Measurements from ENCODE around the gene KRTAP2-1. TPM values are rescaled to one million over a fixed set of nuclear protein-coding genes. Genes with fewer than 3 reads are reported as not detected.

Gene KRTAP2-1
- total and polyA plus RNA-seq, 2 of the 8 experiments (the other 6 are each of a cell fraction or from before 2014, with no cell fraction given): not detected

GRCh38 chr17:41073676-41074075 lies 26.6 kb upstream of the KRTAP2-1 start:
- Histone ChIP-seq H2BK12ac (ENCODE audit: low read depth, low read length) (no peak overlapping the region), H3K79me2 (ENCODE audit: control insufficient read depth in 1 of 2, insufficient read depth in 2 of 2, low read length in 2 of 2) (no peaks in the 10 kb centered on the region), H4K20me1 (replicated peaks in 1 of 2; ENCODE audit: control insufficient read depth in 1 of 2, insufficient read depth in 2 of 2, low read length in 2 of 2) (no peaks in the 10 kb centered on the region), H3K23me2 (ENCODE audit: low read depth, low read length) (no peaks in the 10 kb centered on the region), H3K27ac (ENCODE audit: low read depth, low read length) (no peak overlapping the region), H3K27me3 (replicated peaks in 1 of 4; ENCODE audit: control insufficient read depth in 3 of 4, extremely low read depth in 1 of 4, insufficient read depth in 3 of 4, low read length in 3 of 4) (no peaks in the 10 kb centered on the region), H3K9me3 (ENCODE audit: insufficient read depth in 2 of 2, low read depth in 1 of 2, low read length in 1 of 2) (no peaks in the 10 kb centered on the region), H3K79me1 (ENCODE audit: low read depth, low read length) (no peaks in the 10 kb centered on the region), H2BK20ac (ENCODE audit: low read length) (no peak overlapping the region), H3K56ac (replicated peaks; ENCODE audit: insufficient read length, low read depth, low read length) (no peak overlapping the region), H2AFZ (ENCODE audit: low read length) (no peak overlapping the region), H3K4me1 (replicated peaks in 1 of 4; ENCODE audit: control insufficient read depth in 3 of 4, insufficient read depth in 4 of 4, low read length in 3 of 4) (no peaks in the 10 kb centered on the region), H4K91ac (replicated peaks; ENCODE audit: insufficient read length, low read length) (no peak overlapping the region), H2BK120ac (replicated peaks; ENCODE audit: low read depth, low read length) (no peak overlapping the region), H3K36me3 (ENCODE audit: control insufficient read depth in 2 of 4, insufficient read depth in 4 of 4, low read length in 3 of 4) (no peaks in the 10 kb centered on the region), H3K4me2 (ENCODE audit: insufficient read depth in 1 of 2, low read depth in 2 of 2, low read length in 2 of 2) (no peak overlapping the region), H4K5ac (ENCODE audit: insufficient read length, low read depth, low read length) (no peak overlapping the region), H2BK15ac (ENCODE audit: low read length) (no peak overlapping the region), H3K9ac (replicated peaks in 1 of 4; ENCODE audit: extremely low read depth in 1 of 4, low read depth in 3 of 4, low read length in 3 of 4) (no peak overlapping the region), H3K4me3 (ENCODE audit: extremely low read depth in 1 of 4, insufficient read depth in 2 of 4, low read depth in 3 of 4, low read length in 4 of 4) (no peak overlapping the region), H4K8ac (ENCODE audit: extremely low read depth, insufficient read depth, low read length) (no peak overlapping the region), H3K18ac (ENCODE audit: extremely low read depth, low read length) (no peak overlapping the region), H2AK5ac (ENCODE audit: low read depth, low read length) (no peak overlapping the region), H3K4ac (replicated peaks; ENCODE audit: insufficient read length, low read depth, low read length) (no peak overlapping the region), H2BK5ac (ENCODE audit: low read depth, low read length) (no peak overlapping the region), H3K14ac (ENCODE audit: insufficient read length) (no peak overlapping the region), H3K23ac (ENCODE audit: insufficient read length) (no peak overlapping the region)
- FAIRE-seq (no peak), DNase-seq (ENCODE audit: low read depth in 1 of 2, low spot score in 2 of 2) (no peak)
- 90% methylated on average over 2 of the region's 2 CpGs; no CpG with 5 or more reads in 1 of the 2 experiments for WGBS, 2 experiments (ENCODE audit: extremely low coverage in 1 of 2, insufficient coverage in 1 of 2, insufficient read length in 1 of 2, insufficient replicate concordance in 2 of 2, low coverage in 1 of 2, low lambda C conversion rate in 2 of 2, missing lambda C conversion rate in 1 of 2)
- CTCF ChIA-PET (ENCODE audit: partially characterized antibody): interaction anchor here (1.5 kb wide), 1 partner anchor 164 kb away, joined by 4 read pairs; no protein-coding TSS in a partner anchor
- POLR2A ChIA-PET (ENCODE audit: partially characterized antibody): no interaction called here
- no peak for TF ChIP-seq NANOG (IDR thresholded peaks at IDR 0.05; ENCODE audit: insufficient read depth, low read depth, low read length, poor library complexity, severe bottlenecking)
- no peak for TF ChIP-seq E2F6 (IDR thresholded peaks at IDR 0.05)
- no peak for TF ChIP-seq SRF (IDR thresholded peaks at IDR 0.05; ENCODE audit: low read depth, low read length)
- TF ChIP-seq POLR2AphosphoS5 (IDR thresholded peaks at IDR 0.05; ENCODE audit: low read depth, low read length): no peak
- TF ChIP-seq ZNF274 (IDR thresholded peaks at IDR 0.05; ENCODE audit: borderline replicate concordance, extremely low read depth, low read length): no peak
- TF ChIP-seq BRCA1 (IDR thresholded peaks at IDR 0.05; ENCODE audit: low read depth, low read length): no peak
- no peak for TF ChIP-seq KDM5A (IDR thresholded peaks at IDR 0.05; ENCODE audit: low read length)
- no peak for TF ChIP-seq ATF2 (IDR thresholded peaks at IDR 0.05; ENCODE audit: low read length)
- no peak for TF ChIP-seq USF2 (IDR thresholded peaks at IDR 0.05; ENCODE audit: low read length)
- TF ChIP-seq TAF1 (IDR thresholded peaks at IDR 0.05; ENCODE audit: low read depth, low read length): no peak
- TF ChIP-seq SIN3A (conservative IDR thresholded peaks at IDR 0.05 in 1 of 2, IDR thresholded peaks at IDR 0.05 in 1 of 2; ENCODE audit: low read depth in 1 of 2, low read length in 2 of 2): no peak

Measured in H1 (cell line).